Coronary artery (tissue), 2 donors: ENCODE results near the gene SPHK2.
"Not testable (repeated sequence)": the region's sequence is repeated elsewhere in the genome, so short reads cannot be mapped to it uniquely, and the experiment has no call there.

ENCODE experiments used
- DNase-seq: peaks from one replicate; pipeline ENCODE4 v3.0.0-alpha.2; 2017; ENCODE audit warnings: low spot score
- H3K27ac ChIP-seq, 2 donors: fragments of 200-600 bp; sonication (generic); one replicate each; pipeline ENCODE4 v1.5.1; 2016 to 2019
- H3K4me3 ChIP-seq: fragments of 200-600 bp; sonication (generic); 2 replicates; pipeline ENCODE4 v1.5.1; 2016; ENCODE audit warnings: mild to moderate bottlenecking, moderate library complexity
- TF ChIP-seq, protein P1 (sequence below): fragments of 200-600 bp; sonication (generic); IDR thresholded peaks from one replicate; pipeline ENCODE4 v1.5.1; 2019; ENCODE audit warnings: antibody characterized with exemption

SPHK2 gene

DNA sequence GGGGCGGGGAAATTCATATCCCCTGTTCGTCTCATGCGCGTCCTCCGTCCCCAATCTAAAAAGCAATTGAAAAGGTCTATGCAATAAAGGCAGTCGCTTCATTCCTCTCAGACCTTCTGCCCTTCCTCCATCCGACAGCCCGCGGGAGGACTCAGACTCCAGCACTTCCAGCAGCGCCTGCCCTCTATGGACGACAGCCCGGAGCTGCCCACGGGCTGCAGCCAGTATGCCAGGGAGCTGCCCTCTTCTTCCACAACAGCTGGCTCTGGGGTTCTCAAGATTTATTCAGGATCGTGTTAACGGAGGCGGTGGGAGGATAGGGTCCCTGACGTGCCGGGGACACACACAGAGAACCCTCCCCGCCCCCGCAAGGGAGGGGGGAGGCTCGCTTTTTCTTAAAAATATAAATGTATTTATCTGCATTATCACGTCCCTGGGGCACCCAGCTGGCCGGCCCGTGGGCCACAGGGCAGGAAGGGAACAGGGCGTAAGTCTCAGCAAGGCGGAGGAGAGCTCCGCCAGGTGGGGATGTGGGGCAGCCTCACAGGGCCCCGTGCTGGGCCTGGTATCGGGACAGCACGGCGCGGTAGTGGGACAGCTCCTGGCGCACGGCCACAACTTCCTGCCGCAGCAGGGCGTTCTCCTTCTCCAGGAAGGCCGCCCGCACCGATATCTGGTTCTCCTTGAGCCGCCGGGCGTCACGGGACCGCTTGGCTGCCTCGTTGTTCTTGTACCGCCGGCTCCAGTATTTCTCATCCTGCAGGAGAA lies 11.2 kb downstream of the SPHK2 start:
- H3K27ac ChIP-seq, result peak overlapping the region; percentile 85 to 86
- H3K4me3 ChIP-seq, result peak overlapping the region; percentile 12
- no peak for DNase-seq
- TF ChIP-seq, protein P1, sequence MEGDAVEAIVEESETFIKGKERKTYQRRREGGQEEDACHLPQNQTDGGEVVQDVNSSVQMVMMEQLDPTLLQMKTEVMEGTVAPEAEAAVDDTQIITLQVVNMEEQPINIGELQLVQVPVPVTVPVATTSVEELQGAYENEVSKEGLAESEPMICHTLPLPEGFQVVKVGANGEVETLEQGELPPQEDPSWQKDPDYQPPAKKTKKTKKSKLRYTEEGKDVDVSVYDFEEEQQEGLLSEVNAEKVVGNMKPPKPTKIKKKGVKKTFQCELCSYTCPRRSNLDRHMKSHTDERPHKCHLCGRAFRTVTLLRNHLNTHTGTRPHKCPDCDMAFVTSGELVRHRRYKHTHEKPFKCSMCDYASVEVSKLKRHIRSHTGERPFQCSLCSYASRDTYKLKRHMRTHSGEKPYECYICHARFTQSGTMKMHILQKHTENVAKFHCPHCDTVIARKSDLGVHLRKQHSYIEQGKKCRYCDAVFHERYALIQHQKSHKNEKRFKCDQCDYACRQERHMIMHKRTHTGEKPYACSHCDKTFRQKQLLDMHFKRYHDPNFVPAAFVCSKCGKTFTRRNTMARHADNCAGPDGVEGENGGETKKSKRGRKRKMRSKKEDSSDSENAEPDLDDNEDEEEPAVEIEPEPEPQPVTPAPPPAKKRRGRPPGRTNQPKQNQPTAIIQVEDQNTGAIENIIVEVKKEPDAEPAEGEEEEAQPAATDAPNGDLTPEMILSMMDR, result no peak

DNA sequence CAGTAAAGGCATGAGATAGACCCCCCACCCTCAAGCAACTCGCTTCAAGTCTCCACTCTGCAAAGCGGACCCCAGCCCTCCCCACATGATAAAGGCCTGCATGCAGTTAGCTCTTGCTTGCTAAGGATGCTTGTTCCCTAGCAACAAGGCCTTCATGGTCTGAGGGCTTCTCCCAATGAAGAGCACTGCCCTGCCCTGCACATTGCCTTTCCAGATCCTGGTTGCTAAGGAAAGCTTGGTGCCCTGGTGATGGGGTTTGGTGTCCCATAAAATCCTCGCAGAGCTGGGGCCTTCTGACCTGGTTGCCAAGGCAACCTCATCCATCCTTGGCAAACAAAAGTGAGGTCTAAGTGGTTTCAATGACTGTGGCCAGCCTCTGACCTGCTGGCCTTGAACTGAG lies 11.9 kb downstream of the SPHK2 start:
- TF ChIP-seq, protein P1, result no peak
- no peak overlapping the region for H3K4me3 ChIP-seq
- peak overlapping the region; percentile 85 to 86 for H3K27ac ChIP-seq
- no peak for DNase-seq

DNA sequence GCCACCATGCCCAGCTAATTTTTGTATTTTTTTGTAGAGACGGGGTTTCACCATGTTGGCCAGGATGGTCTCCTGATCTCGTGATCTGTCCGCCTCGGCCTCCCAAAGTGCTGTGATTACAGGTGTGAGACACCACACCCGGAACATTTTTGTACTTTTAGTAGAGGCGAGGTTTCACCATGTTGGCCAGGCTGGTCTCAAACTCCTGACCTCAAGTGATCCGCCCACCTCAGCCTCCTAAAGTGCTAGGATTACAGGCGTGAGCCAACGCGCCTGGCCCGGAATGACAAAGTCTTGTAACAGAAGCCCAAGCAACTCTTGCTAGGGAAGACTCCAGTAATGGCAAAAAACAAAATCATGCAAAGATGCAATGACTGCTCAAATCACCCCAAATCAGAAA lies 13.0 kb downstream of the SPHK2 start:
- H3K4me3 ChIP-seq, DNase-seq: not testable (repeated sequence)
- peak overlapping the region in 1 of 2 donors; percentile 88 for H3K27ac ChIP-seq

DNA sequence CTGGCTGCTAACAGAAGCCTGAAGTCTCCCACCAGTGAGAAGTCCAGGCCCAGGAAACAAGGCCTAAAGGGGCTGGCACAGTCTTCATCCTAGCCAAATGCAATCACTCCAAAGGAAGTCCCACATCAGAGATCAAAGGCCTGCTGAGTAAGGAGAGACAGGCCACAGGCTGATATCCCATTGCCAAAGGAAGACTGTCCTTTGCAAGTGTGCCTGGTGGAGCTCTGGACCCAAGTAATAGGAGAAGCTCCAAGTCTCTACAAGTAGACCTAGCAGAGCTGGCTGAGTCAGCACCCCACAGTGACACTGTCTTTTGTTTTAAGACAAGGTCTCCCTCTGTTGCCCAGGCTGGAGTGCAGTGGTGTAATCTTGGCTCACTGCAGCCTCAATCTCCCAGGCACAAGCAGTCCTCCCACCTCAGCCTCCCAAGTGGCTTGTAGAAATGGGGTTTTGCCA lies 13.4 kb downstream of the SPHK2 start:
- Histone ChIP-seq H3K27ac (peak overlapping the region; percentile 88 to 95), H3K4me3 (no peak overlapping the region)
- DNase-seq, result no peak
- TF ChIP-seq, protein P1, result no peak

DNA sequence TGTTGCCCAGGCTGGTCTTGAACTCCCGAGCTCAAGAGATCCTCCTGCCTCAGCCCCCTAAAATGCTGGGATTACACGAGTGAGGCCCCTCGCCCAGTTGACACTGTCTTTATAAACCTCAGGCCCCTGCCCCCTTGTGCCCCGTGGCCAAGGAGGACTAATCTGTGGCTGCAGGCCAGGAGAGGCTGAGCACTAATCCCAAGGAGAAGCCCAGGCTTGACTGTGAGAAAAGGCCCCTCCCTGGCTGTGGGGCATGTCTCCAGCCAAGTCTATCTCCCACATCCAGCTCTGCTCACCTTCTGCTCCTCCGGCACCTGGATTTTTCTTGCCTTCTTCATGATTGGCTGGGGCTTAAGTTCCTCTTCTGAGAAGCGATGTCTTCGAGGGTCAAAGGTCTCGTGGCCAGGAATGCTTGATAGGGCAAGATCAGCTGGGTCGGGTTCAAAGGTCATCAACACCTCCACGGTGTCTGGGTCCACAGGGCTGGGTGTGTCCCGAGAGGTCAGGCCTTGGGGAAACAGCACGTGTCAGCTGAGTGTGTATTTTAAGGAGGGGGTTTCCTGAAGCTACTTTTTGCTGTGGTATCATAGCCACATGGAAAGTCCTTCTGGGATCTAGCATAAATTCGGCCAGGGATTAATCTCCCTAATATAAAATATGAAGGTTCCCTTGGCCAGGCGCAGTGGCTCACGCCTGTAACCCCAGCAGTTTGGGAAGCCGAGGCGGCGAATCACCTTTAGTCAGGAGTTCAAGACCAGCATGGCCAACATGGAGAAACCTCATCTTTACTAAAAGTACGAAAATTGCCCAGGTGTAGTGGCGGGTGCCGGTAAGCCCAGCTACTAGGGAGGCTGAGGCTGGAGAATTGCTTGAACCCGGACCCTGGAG lies 14.1 kb downstream of the SPHK2 start:
- Histone ChIP-seq H3K27ac (peak overlapping the region; percentile 88 to 95), H3K4me3 (peak overlapping the region; percentile 80)
- TF ChIP-seq, protein P1, result no peak
- DNase-seq, result no peak

DNA sequence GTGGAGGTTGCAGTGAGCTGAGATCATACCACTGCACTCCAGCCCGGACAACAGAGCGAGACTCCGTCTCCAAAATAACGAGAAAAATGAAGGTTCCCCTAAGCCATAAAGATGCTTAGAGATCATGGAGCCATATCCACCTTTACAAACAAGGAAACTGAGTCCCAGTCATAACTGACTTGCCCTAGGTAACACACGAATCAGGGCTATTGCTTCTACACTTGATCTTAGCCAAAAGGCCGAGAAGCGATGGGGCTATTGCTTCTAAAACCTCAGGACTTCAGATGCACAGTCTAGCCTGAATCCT lies 14.7 kb downstream of the SPHK2 start:
- Histone ChIP-seq H3K4me3 (peak overlapping the region; percentile 80), H3K27ac (peak overlapping the region; percentile 88 to 95)
- TF ChIP-seq, protein P1, result no peak
- DNase-seq, result no peak

DNA sequence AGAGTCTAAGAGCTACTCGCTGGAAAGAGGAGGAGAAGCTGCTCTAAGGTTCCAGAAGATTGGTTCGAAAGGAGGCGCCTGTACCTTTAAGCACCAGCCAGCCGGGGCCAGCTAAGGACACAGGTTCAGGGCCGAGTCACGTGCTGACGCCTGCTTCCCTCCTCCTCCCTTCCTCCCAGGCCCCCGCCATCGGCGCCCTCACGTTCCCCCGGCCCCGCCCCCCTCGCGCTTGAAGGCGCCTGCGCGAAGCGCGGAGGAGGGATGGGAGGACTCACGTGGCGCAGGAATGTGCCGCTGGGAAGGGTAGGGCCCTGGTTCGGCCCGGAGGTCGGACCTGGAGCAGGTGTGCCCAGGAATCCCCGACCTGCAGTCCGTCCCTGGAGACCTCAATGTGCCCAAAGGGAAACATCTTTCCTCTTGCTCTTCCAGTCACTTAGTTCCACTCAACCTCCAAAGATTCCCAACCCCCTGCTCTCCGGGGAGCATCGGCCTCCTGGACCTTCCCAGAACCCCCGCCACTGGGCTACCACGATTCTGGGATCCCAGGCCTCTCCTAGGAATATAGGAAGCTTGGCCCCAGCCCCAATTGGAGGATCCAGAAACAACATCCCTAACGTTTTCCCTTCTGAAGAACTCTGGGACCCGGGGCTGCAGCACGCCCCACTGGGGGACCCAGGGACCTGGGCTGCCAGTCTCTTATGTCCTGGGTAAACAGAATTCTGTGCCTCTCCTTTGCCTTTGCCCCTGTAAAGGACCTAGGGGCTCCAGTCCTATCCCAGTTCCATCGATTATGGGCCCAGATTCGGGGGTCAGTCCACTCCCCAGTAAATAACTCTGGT lies 15.3 kb downstream of the SPHK2 start:
- H3K27ac ChIP-seq, result peak overlapping the region; percentile 88 to 95
- peak; percentile 97 for DNase-seq
- peak overlapping the region; percentile 80 for H3K4me3 ChIP-seq
- TF ChIP-seq, protein P1, result no peak
